B cell (primary cell): ENCODE results near the gene ASPSCR1. TPM values are rescaled to one million over a fixed set of nuclear protein-coding genes. Genes with fewer than 3 reads are reported as not detected.

Experiments used
- ATAC-seq: fragments of 200-7000 bp; cut with Tn5 transposase; one replicate; pipeline ENCODE4 v1.10.0; 2021; ENCODE audit warnings: low read depth, mild to moderate bottlenecking, moderate number of reproducible peaks, moderate library complexity
- CTCF ChIA-PET: fragments of 350-600 bp; sonication (Branson Sonifier 250); formaldehyde crosslinking; loops from one replicate; lab custom pipeline; 2021; ENCODE audit warnings: antibody characterized with exemption, inconsistent platforms; lab: Charles Lee
- POLR2A ChIA-PET: fragments of 350-600 bp; sonication (Branson Sonifier 250); formaldehyde crosslinking; loops from one replicate; lab custom pipeline; 2021; ENCODE audit warnings: antibody characterized with exemption; lab: Charles Lee
- DNase-seq: peaks from one replicate; pipeline ENCODE4 v3.0.0; 2013
- H2AFZ ChIP-seq: 2 replicates; pipeline ENCODE4 v1.6.1; 2012; ENCODE audit warnings: mild to moderate bottlenecking, low read depth, low read length; ENCODE audit not compliant: insufficient read depth, poor library complexity, severe bottlenecking
- H3K27ac ChIP-seq, 2 donors: 1 replicate in 1 of 2; 2 replicates in 1 of 2; pipeline ENCODE4 v1.5.1; 2012 to 2013; ENCODE audit warnings: low read length in 2 of 2, mild to moderate bottlenecking in 2 of 2, moderate library complexity in 1 of 2
- H3K27me3 ChIP-seq, 4 experiments: fragments of 200-600 bp in 1 of 4; sonication (generic) in 1 of 4; replicated peaks in 1 of 4; 1 replicate in 2 of 4; 2 replicates in 2 of 4; pipeline versions ENCODE4 v1.6.1 to v1.7.0; 2013 to 2016; ENCODE audit warnings: low read length in 3 of 4, mild to moderate bottlenecking in 2 of 4, mixed read lengths in 1 of 4, moderate library complexity in 1 of 4; ENCODE audit not compliant: insufficient read depth in 4 of 4, control insufficient read depth in 3 of 4; ENCODE audit errors: control extremely low read depth in 1 of 4
- H3K36me3 ChIP-seq, 2 experiments: replicated peaks in 1 of 2; 1 replicate in 1 of 2; 2 replicates in 1 of 2; pipeline versions ENCODE4 v1.6.1 to v1.7.1; 2013; ENCODE audit warnings: low read length in 1 of 2; ENCODE audit not compliant: insufficient read depth in 2 of 2, control insufficient read depth in 1 of 2; ENCODE audit errors: control extremely low read depth in 1 of 2, extremely low read depth in 1 of 2
- H3K4me1 ChIP-seq, 2 donors: fragments of 200-600 bp in 1 of 2; sonication (generic) in 1 of 2; 1 replicate in 1 of 2; 2 replicates in 1 of 2; pipeline versions ENCODE4 v1.5.1 to v1.6.1; 2013 to 2017; ENCODE audit warnings: low read length in 2 of 2; ENCODE audit not compliant: control insufficient read depth in 2 of 2, insufficient read depth in 2 of 2
- H3K4me2 ChIP-seq: replicated peaks from 2 replicates; pipeline ENCODE3; 2012; ENCODE audit warnings: mild to moderate bottlenecking, low read depth, low read length; ENCODE audit not compliant: poor library complexity, severe bottlenecking
- H3K4me3 ChIP-seq, 5 experiments: fragments of 200-600 bp in 1 of 5; sonication (generic) in 1 of 5; 1 replicate in 3 of 5; 2 replicates in 2 of 5; pipeline versions ENCODE4 v1.5.1 to v1.7.0; 2011 to 2016; ENCODE audit warnings: low read length in 4 of 5, mild to moderate bottlenecking in 4 of 5, low read depth in 2 of 5, control low read depth in 1 of 5, moderate library complexity in 1 of 5; ENCODE audit not compliant: insufficient read depth in 1 of 5; ENCODE audit errors: control extremely low read depth in 1 of 5, extremely low read depth in 1 of 5
- H3K79me2 ChIP-seq: fragments of 200-600 bp; sonication (generic); one replicate; pipeline ENCODE4 v1.6.0; 2016; ENCODE audit warnings: low read length; ENCODE audit not compliant: control insufficient read depth, insufficient read depth
- H3K9ac ChIP-seq: fragments of 200-600 bp; sonication (generic); 2 replicates; pipeline ENCODE4 v1.6.1; 2017; ENCODE audit warnings: mild to moderate bottlenecking, low read length, moderate library complexity
- H3K9me3 ChIP-seq, 3 donors: one replicate each; pipeline versions ENCODE4 v1.6.1 to v1.7.1; 2013; ENCODE audit warnings: low read length in 2 of 3; ENCODE audit not compliant: control insufficient read depth in 2 of 3, insufficient read depth in 1 of 3; ENCODE audit errors: control extremely low read depth in 1 of 3
- H4K20me1 ChIP-seq: 2 replicates; pipeline ENCODE4 v1.6.0; 2012; ENCODE audit warnings: mild to moderate bottlenecking, low read length; ENCODE audit not compliant: insufficient read depth, control insufficient read depth, poor library complexity, severe bottlenecking
- H3K27ac Mint-ChIP-seq: one replicate; pipeline ENCODE4 v1.8.0; 2021; ENCODE audit warnings: mixed read lengths
- H3K27me3 Mint-ChIP-seq: one replicate; pipeline ENCODE4 v1.8.0; 2021; ENCODE audit warnings: mixed read lengths
- H3K4me1 Mint-ChIP-seq: one replicate; pipeline ENCODE4 v1.8.0; 2021; ENCODE audit warnings: mixed read lengths
- H3K4me3 Mint-ChIP-seq: one replicate; pipeline ENCODE4 v1.8.0; 2021; ENCODE audit warnings: mixed read lengths
- H3K9me3 Mint-ChIP-seq: one replicate; pipeline ENCODE4 v1.8.0; 2022; ENCODE audit warnings: mixed read lengths; ENCODE audit not compliant: insufficient read depth
- CTCF ChIP-seq: fragments of 200-600 bp; IDR thresholded peaks from one replicate; pipeline ENCODE4 v1.8.0; 2022; ENCODE audit warnings: antibody characterized with exemption, mild to moderate bottlenecking
- EZH2 ChIP-seq: IDR thresholded peaks from 2 replicates; pipeline ENCODE4 v1.6.1; 2012; ENCODE audit warnings: borderline replicate concordance, low read depth, mild to moderate bottlenecking, moderate library complexity, low read length; ENCODE audit not compliant: insufficient read depth, poor library complexity, severe bottlenecking
- WGBS: methylation state at CpG from one replicate; pipeline ENCODE4 v1.1.5; 2013; ENCODE audit warnings: missing lambda C conversion rate; ENCODE audit not compliant: insufficient coverage; 5-methylcytosine and 5-hydroxymethylcytosine counted together
- intact Hi-C: fragments of 100-400 bp; cut with micrococcal nuclease; formaldehyde crosslinking; loops from one replicate; pipeline ENCODE4 v1.10.0; 2022
- polyA plus RNA-seq: library from polyadenylated mRNA; depleted of rRNA; stranded (reverse); fragments of >200 nt; gene quantifications from 2 replicates; pipeline ENCODE4 v1.2.3, GENCODE V29; 2012
- total RNA-seq, 2 donors: library from RNA; stranded (reverse); fragments of 120-200 nt in 1 of 2; gene quantifications; 1 replicate in 1 of 2; 2 replicates in 1 of 2; pipeline versions ENCODE4 v1.2.3 to v1.2.4, GENCODE V29; 2013 to 2022

Gene ASPSCR1
- total and polyA plus RNA-seq, 2 donors (not counting 1 experiment from before 2014, with no cell fraction given), result 34.0 to 46.7 TPM

- Histone ChIP-seq H2AFZ (no peak overlapping the region), H3K27me3 (peaks cover 0 to 3% (median 0%) of the 10 kb centered on the region in 4 experiments), H4K20me1 (peaks cover 25% of the 10 kb centered on the region), H3K4me1 (peaks cover 14 to 30% of the 10 kb centered on the region in 2 donors), H3K27ac (no peak overlapping the region), H3K4me3 (no peak overlapping the region), H3K4me2 (no peak overlapping the region), H3K9me3 (no peaks in the 10 kb centered on the region), H3K79me2 (peaks cover 14% of the 10 kb centered on the region), H3K9ac (no peak overlapping the region), H3K36me3 (peaks cover 0 to 3% of the 10 kb centered on the region in 2 experiments)
- H3K4me1 Mint-ChIP-seq, result peaks cover 15% of the 10 kb centered on the region
- DNase-seq, result no peak
- H3K9me3 Mint-ChIP-seq, result no peaks in the 10 kb centered on the region
- intact Hi-C loops, result no loop called here
- CTCF ChIA-PET, result interaction anchor here (0.6 to 7.2 kb wide), 9 partner anchors 19 to 135 kb away, joined by 3 to 91 read pairs (median 4); partner anchors contain the start of genes ASPSCR1, DCXR and MAFG
- POLR2A ChIA-PET, result no interaction called here
- ATAC-seq, result no peak
- H3K27me3 Mint-ChIP-seq, result no peaks in the 10 kb centered on the region
- TF ChIP-seq EZH2, result no peak
- TF ChIP-seq CTCF, result no peak
- no peak overlapping the region for H3K27ac Mint-ChIP-seq
- 97% methylated on average over 23 of the region's 33 CpGs for WGBS
- H3K4me3 Mint-ChIP-seq, result no peak overlapping the region
Measured at GRCh38 chr17:82018989-82019689, 41.7 kb downstream of the ASPSCR1 start.
